GM12875 (cell line): Measurements from ENCODE around the gene DNASE1L1.
A peak's percentile ranks its signal among the peaks of the same experiment; 100 is the strongest.

ENCODE experiments used
- H3K4me3 ChIP-seq: one replicate; pipeline ENCODE4 v1.5.1; 2011; ENCODE audit warnings: low read depth, low read length, control low read depth
- CTCF ChIP-seq: IDR thresholded peaks from 2 replicates; pipeline ENCODE4 v1.5.1; 2011; ENCODE audit warnings: low read depth, mild to moderate bottlenecking, control low read depth, inconsistent platforms, low read length, moderate library complexity, borderline replicate concordance; ENCODE audit not compliant: insufficient read depth

DNASE1L1 gene

GRCh38 chrX:154417157-154417556 lies 8.1 kb upstream of the DNASE1L1 start:
- no peak overlapping the region for H3K4me3 ChIP-seq
- no peak for TF ChIP-seq CTCF

- TF ChIP-seq CTCF, result no peak
Observed at GRCh38 chrX:154413142-154413541, 4.1 kb upstream of the DNASE1L1 start.

DNA sequence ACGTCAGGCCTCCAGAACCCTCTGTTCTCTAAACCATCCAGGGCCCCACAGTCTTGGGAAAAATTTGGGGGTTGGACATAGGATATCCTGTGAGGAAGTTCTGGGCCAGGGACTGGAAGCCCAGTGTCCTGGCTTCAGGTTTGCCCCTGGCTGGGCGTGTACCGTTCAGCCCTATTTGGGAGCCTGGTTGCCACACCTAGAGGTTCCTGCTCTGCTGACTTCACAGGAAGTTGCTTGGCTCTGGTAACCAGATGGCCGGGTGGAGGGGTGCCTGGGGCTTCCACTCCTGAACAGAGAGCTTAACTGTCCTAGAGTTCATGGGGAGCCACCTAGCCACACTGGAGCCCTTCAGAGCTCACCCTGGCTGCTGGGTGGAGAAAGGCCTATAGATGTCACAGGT lies 3.4 kb upstream of the DNASE1L1 start:
- TF ChIP-seq CTCF, result no peak
- H3K4me3 ChIP-seq, result peak overlapping the region; percentile 82

More at GRCh38 chrX:154413142-154413541, 4.1 kb upstream of the DNASE1L1 start:
- no peak overlapping the region for H3K4me3 ChIP-seq

DNA sequence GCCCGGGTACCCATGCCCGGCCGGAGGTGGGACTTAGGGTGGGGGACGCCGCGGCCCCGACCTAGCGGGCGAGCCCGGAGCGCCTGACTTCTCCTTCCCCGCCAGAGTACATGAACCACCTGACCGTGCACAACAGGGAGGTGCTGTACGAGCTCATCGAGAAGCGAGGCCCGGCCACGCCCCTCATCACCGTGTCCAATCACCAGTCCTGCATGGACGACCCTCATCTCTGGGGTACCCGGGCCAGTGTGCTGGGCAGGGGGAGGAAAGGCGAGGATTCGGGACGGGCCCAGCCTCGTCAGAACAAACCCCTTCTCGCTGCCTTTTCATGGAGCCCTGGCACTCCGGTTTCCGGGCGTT lies 2.9 kb upstream of the DNASE1L1 start:
- peak overlapping the region; percentile 82 for H3K4me3 ChIP-seq
- no peak for TF ChIP-seq CTCF

DNA sequence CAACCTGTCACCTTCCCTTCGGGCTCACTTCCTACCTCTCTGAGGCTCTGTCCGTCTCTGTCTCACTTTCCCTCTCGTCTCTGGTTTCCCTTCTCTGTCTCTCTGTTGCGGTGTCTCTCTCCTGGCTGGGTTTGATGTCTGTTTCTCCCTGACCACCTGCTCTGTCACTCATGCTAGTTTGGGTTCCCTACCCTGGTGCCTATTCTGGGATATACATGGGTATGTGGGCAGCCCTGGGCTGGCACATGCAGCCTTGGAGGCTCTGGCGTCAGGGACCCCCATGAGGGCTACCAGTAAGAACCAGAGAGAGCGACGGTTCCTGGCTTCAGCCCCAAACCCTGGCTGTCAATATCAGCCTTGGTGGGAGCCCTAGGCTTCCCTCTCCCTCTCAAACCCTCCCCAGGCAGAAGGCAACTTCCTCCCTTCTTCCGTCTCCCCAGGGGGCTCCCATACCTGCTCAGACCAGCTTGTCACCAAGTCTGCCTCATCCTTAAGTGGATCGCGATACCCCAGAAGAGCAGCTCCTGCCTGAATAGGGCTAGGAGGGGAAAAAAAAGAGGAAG lies 314 bp downstream of the DNASE1L1 start:
- H3K4me3 ChIP-seq, result peak overlapping the region; percentile 52
- no peak for TF ChIP-seq CTCF

DNA sequence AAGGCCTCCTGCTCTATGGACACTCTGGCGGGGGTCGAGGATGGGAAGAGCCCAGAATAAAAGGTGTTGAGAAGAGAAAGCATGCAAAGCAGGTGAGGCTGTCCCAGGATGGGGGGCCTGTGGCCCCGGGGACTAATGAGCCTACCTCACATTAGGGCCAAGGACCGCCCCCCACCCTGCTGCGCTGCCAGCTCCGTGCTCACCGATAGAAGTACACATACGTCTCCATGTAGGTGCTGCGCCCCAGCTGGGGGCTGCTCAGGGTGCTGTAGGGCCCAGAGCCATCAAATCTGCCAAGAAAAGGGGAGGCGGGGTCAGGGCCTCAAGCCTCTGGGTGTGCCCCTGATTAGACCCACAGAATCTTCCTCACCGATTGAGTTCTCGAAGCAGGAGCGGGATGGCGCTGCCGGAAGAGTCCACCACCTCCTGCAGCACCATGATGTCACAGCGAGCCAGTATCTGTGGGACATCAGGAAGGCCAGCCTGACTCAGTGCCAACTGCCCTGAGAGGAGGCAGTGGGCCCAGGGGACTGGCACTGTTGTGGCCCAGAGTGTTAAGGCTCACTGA lies 4.3 kb downstream of the DNASE1L1 start:
- H3K4me3 ChIP-seq, result no peak overlapping the region
- TF ChIP-seq CTCF, result no peak

GRCh38 chrX:154403858-154404257 lies 5.2 kb downstream of the DNASE1L1 start:
- no peak overlapping the region for H3K4me3 ChIP-seq

More at GRCh38 chrX:154403858-154404257, 5.2 kb downstream of the DNASE1L1 start:
- TF ChIP-seq CTCF, result no peak
